Gastrocnemius medialis (tissue), 4 donors: Measurements from ENCODE around the gene ARTN. TPM values are rescaled to one million over a fixed set of nuclear protein-coding genes. Genes with fewer than 3 reads are reported as not detected.

Source experiments
- ATAC-seq, 2 donors: fragments of 150-250 bp; one replicate each; pipeline ENCODE4 v1.9.1; 2016
- DNase-seq, 2 donors: peaks; one replicate each; pipeline ENCODE4 v3.0.0-alpha.2; 2019
- H3K27ac ChIP-seq, 4 donors: fragments of 200-600 bp; sonication (generic); 1 replicate in 1 of 4; 2 replicates in 3 of 4; pipeline ENCODE4 v1.5.1; 2016 to 2018; ENCODE audit warnings: mild to moderate bottlenecking in 2 of 4, moderate library complexity in 1 of 4
- H3K27me3 ChIP-seq, 3 donors: fragments of 200-600 bp; sonication (generic) in 2 of 3; 1 replicate in 1 of 3; 2 replicates in 2 of 3; pipeline versions ENCODE4 v1.5.1 to v1.6.0; 2016 to 2019; ENCODE audit warnings: mild to moderate bottlenecking in 1 of 3, moderate library complexity in 1 of 3
- H3K36me3 ChIP-seq, 2 donors: fragments of 200-600 bp; sonication (generic) in 1 of 2; one replicate each; pipeline ENCODE4 v1.5.1; 2017 to 2018
- H3K4me1 ChIP-seq, 2 donors: fragments of 200-600 bp; sonication (generic) in 1 of 2; one replicate each; pipeline ENCODE4 v1.5.1; 2016 to 2017; ENCODE audit warnings: mild to moderate bottlenecking in 2 of 2
- H3K4me3 ChIP-seq, 4 donors: fragments of 200-600 bp; sonication (generic) in 3 of 4; 1 replicate in 1 of 4; 2 replicates in 3 of 4; pipeline ENCODE4 v1.5.1; 2016 to 2019; ENCODE audit warnings: mild to moderate bottlenecking in 2 of 4
- H3K9me3 ChIP-seq, 3 donors: fragments of 200-600 bp; sonication (generic) in 2 of 3; 1 replicate in 1 of 3; 2 replicates in 2 of 3; pipeline ENCODE4 v1.5.1; 2016 to 2019
- POLR2A ChIP-seq, 2 donors: fragments of 450-650 bp; IDR thresholded peaks; one replicate each; pipeline ENCODE4 v1.6.1; 2017; ENCODE audit warnings: antibody characterized with exemption in 2 of 2, mild to moderate bottlenecking in 2 of 2, moderate library complexity in 2 of 2
- in situ Hi-C, 4 donors: fragments of 200-750 bp; cut with MboI; loops; one replicate each; pipeline versions ENCODE4 v1.15.0 to v1.8.0; 2017; ENCODE audit warnings: low sequenced_read_pairs in 4 of 4
- intact Hi-C: fragments of 100-400 bp; cut with DNase I; formaldehyde crosslinking; loops from one replicate; pipeline ENCODE4 v1.15.1; 2023; ENCODE audit warnings: low total_unique reads
- total RNA-seq, 4 donors: library from RNA; depleted of rRNA; stranded (reverse); fragments of >200 nt; gene quantifications; one replicate each; pipeline versions ENCODE4 v1.1.0 to v1.2.3, GENCODE V29; 2016
- TF ChIP-seq, protein P1 (sequence below), 5 experiments: fragments of 450-650 bp in 3 of 5; fragments of 200-600 bp in 2 of 5; sonication (generic) in 2 of 5; IDR thresholded peaks in 4 of 5; conservative IDR thresholded peaks in 1 of 5; 1 replicate in 4 of 5; 2 replicates in 1 of 5; pipeline ENCODE4 v1.5.1; 2016 to 2019; ENCODE audit warnings: antibody characterized with exemption in 5 of 5, mild to moderate bottlenecking in 3 of 5, moderate library complexity in 3 of 5

Gene ARTN, protein sequence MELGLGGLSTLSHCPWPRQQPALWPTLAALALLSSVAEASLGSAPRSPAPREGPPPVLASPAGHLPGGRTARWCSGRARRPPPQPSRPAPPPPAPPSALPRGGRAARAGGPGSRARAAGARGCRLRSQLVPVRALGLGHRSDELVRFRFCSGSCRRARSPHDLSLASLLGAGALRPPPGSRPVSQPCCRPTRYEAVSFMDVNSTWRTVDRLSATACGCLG
- total RNA-seq = 1 to 10 TPM in 1 of 4 donors, under 1 TPM in 1, not detected in 2; 0.25 to 1.8 TPM

DNA sequence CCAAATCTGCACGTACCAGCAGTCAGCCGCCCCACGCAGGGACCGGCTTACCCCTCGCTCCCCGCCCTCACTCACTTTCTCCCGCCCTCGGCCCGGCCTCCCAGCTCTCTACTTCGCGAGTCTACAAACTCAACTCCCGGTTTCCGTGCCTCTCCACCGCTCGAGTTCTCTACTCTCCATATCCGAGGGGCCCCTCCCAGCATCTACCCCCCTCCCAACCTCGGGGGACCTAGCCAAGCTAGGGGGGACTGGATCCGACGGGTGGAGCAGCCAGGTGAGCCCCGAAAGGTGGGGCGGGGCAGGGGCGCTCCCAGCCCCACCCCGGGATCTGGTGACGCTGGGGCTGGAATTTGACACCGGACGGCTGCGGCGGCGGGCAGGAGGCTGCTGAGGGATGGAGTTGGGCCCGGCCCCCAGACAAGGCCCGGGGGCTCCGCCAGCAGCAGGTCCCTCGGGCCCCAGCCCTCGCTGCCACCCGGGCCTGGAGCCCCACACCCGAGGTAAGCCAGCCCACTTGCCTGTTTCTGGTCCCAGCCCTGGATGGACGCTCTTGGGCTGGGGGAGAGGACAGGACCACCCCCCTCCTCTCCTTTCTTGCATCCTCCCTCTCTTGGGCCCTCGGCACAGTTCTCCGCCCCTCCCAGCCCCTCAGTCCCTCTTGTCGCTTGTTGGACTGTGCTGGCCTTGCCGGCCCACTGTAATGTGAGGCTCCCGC lies at the start of gene ARTN:
Gene ARTN, plus strand, starts transcription at position 416 of the 715 bp plus-strand sequence. CDS start 1,856 bp downstream, outside the sequence.
- Histone ChIP-seq H3K36me3 (peaks cover 0 to 6% of the 10 kb centered on the region in 2 donors), H3K27ac (peak within 1 kb of the TSS in 3 of 4 donors; percentile 2 to 39 (median 30)), H3K4me3 (peak within 1 kb of the TSS; percentile 44 to 54 (median 46)), H3K27me3 (no peaks in the 10 kb centered on the region), H3K4me1 (peaks cover 22 to 24% of the 10 kb centered on the region in 2 donors), H3K9me3 (no peaks in the 10 kb centered on the region)
- in situ Hi-C loops (loop anchor here in 3 of 4 donors (5.0 to 25.0 kb wide), 4 partner anchors 161 to 396 kb away; partner anchors contain the start of gene PTPRF (in 2 of the 3)), intact Hi-C loops (loop anchor here (1.0 to 5.0 kb wide), 2 partner anchors 170 to 401 kb away; partner anchors contain the start of gene PTPRF)
- DNase-seq = no peak
- TF ChIP-seq, protein P1, sequence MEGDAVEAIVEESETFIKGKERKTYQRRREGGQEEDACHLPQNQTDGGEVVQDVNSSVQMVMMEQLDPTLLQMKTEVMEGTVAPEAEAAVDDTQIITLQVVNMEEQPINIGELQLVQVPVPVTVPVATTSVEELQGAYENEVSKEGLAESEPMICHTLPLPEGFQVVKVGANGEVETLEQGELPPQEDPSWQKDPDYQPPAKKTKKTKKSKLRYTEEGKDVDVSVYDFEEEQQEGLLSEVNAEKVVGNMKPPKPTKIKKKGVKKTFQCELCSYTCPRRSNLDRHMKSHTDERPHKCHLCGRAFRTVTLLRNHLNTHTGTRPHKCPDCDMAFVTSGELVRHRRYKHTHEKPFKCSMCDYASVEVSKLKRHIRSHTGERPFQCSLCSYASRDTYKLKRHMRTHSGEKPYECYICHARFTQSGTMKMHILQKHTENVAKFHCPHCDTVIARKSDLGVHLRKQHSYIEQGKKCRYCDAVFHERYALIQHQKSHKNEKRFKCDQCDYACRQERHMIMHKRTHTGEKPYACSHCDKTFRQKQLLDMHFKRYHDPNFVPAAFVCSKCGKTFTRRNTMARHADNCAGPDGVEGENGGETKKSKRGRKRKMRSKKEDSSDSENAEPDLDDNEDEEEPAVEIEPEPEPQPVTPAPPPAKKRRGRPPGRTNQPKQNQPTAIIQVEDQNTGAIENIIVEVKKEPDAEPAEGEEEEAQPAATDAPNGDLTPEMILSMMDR (IDR thresholded peaks at IDR 0.05 in 4 of 5, conservative IDR thresholded peaks at IDR 0.05 in 1 of 5) = no peak
- TF ChIP-seq POLR2A (IDR thresholded peaks at IDR 0.05) = no peak
- ATAC-seq = peak in 1 of 2 donors; percentile 43

DNA sequence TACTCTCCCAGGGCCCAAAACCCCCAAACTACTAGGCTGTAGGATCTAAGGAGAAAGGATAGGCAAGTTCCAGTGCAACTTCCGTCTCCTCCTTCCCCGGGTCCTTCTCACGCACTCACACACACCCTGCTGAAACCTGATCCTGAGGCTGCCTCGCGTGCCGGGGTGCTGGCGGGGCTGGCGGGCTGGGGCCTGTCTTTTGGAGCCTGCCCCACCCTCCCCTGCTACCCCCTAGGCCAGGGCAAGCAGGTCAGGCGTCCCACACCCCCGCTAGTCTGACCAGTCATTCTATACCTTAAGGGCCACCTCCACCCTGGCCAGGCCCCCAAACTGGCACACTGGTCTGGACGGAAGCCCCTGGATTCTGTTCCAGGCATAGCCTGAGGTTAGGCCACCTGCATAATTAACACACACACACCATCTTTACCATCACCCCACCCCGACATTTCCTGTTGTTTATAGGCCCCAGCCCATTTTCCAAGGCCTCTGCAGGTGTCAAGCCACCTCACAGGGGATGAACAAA lies 48.3 kb upstream of the ARTN start:
- Histone ChIP-seq H3K9me3 (no peaks in the 10 kb centered on the region), H3K4me3 (no peak overlapping the region), H3K4me1 (peaks cover 16 to 26% of the 10 kb centered on the region in 2 donors), H3K36me3 (no peaks in the 10 kb centered on the region), H3K27ac (peak overlapping the region; percentile 1 to 51 (median 11)), H3K27me3 (no peaks in the 10 kb centered on the region)
- intact Hi-C loops = no loop called here
- ATAC-seq (peak in 1 of 2 donors; percentile 8), DNase-seq (no peak)
- in situ Hi-C loops = no loop called here
- TF ChIP-seq, protein P1 (IDR thresholded peaks at IDR 0.05 in 4 of 5, conservative IDR thresholded peaks at IDR 0.05 in 1 of 5) = no peak
- no peak for TF ChIP-seq POLR2A (IDR thresholded peaks at IDR 0.05)

DNA sequence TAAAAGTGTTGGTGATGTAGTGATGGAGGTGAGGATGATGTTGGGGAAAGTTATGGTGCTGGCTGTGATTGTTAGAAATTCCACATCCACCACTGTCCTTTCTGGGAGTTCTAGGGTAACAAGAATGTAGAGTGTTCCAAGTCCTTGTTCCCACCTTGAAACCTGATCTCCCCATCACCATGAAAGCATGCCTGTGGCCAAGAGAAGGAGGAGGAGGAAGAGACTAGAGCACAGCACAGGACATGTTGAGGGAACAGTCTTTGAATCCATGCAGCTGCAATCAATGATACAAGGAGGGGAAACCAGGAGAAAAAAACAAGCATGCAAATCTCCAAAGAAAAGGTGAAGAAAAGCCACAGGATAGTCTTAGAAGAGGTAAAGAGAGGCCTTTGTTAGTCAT lies 45.9 kb upstream of the ARTN start:
- DNase-seq (no peak), ATAC-seq (no peak)
- Histone ChIP-seq H3K4me1 (peaks cover 9 to 11% of the 10 kb centered on the region in 2 donors), H3K27me3 (no peaks in the 10 kb centered on the region), H3K36me3 (no peaks in the 10 kb centered on the region), H3K4me3 (no peak overlapping the region), H3K27ac (no peak overlapping the region), H3K9me3 (no peaks in the 10 kb centered on the region)
- in situ Hi-C loops = no loop called here
- intact Hi-C loops = no loop called here
- TF ChIP-seq, protein P1 (IDR thresholded peaks at IDR 0.05 in 4 of 5, conservative IDR thresholded peaks at IDR 0.05 in 1 of 5) = no peak

DNA sequence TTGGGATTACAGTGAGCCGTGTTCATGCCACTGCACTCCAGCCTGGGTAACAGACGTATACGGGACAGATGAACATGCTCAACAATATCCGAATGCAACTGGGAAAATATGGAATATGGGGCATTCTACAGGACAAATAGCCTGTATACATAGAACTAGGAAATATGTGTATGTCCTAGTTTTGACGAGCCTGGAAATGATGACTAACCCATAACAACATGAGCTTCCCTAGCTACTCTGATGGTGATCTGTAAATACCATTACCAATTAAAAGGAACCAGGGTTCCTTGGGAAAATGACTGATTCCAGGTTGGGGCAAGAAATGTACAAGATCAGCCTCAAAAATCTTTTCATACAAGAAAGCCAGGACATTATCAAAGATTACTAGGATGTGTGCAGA lies 42.8 kb upstream of the ARTN start:
- ATAC-seq (no peak), DNase-seq (no peak)
- no peak for TF ChIP-seq POLR2A (IDR thresholded peaks at IDR 0.05)
- TF ChIP-seq, protein P1 (IDR thresholded peaks at IDR 0.05 in 4 of 5, conservative IDR thresholded peaks at IDR 0.05 in 1 of 5) = no peak
- H3K4me1 ChIP-seq = no peaks in the 10 kb centered on the region
- no peak overlapping the region for H3K27ac ChIP-seq
- in situ Hi-C loops (no loop called here), intact Hi-C loops (no loop called here)
- no peak overlapping the region for H3K4me3 ChIP-seq
- no peaks in the 10 kb centered on the region for H3K9me3 ChIP-seq
- H3K36me3 ChIP-seq = peaks cover 0 to 7% of the 10 kb centered on the region in 2 donors
- no peaks in the 10 kb centered on the region for H3K27me3 ChIP-seq
